GM19035 (cell line): ENCODE data around the gene NR2C1.

Source experiments
- ATAC-seq: cut with Tn5 transposase; IDR thresholded peaks from one replicate; pipeline ENCODE4 v1.9.1; 2021; ENCODE audit not compliant: unreplicated experiment

Gene NR2C1

DNA sequence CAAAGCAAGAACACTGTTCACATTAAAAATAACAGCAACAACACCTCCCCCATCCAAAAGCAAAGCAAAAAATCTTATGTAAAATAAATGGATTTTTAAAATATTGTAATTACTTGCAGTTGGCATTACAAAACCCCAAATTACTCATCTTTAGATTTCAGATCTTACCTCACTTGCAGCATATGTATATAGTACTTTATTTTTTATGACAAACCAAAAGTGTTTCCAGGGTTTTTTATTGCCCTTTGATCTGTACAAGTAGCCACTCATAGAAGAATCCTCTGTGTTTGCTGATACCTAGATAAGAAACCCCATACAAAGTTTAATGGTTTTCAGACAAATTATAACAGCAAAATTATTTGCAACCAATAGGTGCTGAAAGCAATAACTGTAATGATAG lies 12.2 kb upstream of the NR2C1 start:
- no peak for ATAC-seq

DNA sequence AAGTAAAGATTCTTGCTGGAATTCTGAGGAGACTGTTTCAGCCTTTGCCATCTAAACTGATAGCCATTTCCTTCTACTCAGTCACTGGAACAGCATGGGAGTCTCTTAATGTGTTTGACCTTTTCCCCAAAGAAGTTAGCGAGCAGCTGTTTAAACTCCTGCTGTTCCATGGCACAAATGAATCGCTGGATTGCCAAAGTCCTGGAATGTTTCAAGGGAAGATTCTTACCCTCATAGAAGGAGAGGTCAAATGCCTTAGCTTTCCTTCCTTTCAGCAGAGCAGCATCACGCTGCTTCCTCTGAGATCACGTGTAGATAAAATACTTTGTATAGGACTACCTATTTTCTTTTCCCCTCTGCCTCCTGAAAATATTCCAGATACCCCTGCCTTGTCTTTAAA lies 10.5 kb upstream of the NR2C1 start:
- no peak for ATAC-seq

DNA sequence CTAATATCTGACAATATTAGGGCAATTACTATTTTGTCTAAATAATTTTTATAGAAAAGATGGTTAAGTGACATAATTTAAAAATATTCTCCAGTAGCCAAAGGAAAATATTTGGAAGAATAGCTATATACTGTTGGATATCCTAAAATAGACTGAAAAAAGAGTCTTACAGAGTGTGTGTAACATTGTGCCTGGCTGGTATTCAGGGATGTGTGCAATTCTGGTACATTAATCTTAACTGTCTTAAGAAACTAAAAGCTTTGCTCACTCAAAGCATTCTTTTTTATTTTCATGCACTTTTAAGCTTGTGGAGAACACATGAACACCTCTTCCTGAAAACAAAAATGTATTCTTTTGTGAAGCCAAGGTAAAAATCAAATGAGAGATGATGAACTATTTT lies 10.1 kb upstream of the NR2C1 start:
- no peak for ATAC-seq

DNA sequence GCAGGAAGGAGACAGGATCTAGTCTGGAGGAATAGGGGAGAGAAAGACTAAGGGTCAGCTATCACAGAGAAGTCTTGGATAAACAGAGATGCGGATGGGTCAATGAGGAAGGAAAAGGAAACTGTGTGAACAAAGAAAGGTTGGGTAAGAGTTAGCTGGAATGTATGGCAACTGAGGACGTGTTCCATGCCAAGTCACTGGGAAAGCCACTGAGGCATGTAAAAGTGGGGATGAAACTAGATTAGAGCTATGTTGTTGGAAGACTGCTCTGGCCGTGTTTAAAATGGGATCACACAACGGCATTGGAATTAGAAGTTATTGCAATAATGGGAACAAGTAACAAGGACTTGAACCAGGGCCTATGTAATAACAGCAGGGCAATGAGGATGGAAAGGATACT lies 3.9 kb upstream of the NR2C1 start:
- no peak for ATAC-seq

DNA sequence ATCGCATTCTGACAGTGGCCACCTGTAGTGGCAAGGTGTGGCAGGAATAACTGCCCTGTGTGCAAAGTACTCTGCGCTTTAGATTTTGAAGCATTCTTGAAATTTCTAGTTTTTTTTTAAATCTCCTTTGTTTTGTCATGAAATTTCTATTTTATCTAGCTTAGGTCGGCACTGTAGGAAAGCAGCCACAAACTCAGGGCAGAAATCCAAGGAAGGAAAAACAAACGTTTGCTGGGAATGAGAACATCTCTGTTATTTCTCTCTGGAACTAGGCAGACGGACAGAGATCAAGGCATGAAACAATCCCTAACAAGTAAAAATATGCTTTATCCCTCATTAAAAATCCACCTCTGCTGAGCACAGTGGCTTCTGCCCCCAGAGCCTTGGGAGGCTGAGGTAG lies 1.3 kb upstream of the NR2C1 start:
- no peak for ATAC-seq

DNA sequence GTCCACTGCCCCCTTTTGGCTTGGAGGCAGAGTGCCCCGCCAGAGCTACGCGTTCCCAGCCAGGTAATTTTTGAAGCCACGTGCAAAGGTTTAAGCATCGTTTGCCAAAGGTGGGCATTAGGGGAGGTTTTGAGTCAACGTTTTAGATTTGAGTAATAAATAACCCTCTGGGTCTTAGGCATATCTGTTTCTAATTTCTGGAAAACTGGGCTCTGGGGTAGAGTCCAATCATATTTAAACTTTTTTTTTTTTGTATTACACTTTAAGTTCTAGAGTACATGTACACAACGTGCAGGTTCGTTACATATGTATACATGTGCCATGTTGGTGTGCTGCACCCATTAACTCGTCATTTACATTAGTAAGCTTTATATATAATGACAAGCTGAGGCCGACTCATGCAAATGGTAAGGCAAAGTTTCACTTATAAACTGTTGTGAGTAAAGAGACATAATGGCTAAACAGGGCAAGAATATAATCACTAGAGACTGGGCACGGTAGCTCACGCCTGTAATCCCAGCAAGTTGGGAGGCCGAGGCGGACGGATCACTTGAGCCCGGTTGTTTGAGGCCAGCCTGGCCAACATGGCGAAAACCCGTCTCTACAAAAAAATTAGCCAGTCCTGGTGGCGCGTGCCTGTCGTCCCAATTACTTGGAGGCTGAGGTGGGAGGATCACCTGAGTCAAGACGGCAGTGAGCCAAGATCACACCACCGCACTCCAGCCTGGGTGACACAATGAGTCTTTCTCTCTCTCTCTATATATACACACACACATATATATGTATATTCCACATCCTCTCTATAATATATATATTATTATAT lies 491 bp upstream of the NR2C1 start:
- ATAC-seq: no peak

DNA sequence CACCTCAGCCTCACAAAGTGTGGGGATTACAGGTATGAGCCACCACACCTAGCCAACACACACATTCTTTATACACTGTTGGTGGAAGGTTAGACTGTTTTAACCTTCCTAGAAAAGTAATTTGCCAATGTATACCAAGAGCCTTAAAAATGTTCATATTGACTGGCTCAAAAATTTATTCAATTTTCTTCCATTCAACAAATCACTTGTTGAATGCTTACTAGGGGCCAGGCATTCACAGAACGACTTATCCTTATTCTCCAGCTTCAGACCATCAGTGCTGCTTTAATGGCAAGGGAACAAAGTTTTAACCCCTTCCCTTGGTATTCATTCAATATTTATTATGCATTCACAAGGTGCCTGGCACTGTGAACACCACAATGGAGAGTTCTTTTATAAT lies 3.0 kb downstream of the NR2C1 start:
- ATAC-seq: no peak

DNA sequence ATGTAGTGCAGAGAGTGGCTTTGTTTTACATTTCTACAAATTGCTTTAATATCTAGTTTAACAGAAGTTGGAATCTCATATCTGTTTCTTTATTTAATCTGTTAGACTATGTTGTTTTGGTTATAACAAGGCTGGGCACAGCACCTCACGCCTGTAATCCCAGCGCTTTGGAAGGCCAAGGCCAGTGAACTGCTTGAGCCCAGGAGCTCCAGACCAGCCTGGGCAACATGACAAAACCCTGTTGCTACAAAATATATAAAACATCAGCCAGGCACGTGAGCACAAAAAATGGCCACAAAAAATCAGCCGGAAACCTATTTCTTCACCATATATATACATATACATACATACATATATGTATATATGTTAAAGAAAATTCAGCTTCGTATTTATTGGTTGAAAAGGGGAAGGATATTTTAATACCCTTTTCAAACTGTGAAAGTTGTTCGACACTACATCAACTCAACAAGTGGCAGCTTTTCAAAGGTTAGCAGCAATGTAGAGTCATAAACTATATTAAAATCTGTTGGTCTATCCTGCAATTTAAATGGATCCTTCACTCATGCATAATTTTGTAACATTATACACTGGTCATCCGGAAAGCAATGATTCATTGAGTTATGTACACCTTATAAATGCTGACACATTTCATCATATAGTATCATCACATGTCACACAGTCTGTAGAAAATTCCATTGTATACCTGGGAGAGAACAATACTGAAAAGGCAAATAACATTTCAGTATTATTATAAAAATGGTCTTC lies 7.1 kb downstream of the NR2C1 start:
- ATAC-seq: no peak

DNA sequence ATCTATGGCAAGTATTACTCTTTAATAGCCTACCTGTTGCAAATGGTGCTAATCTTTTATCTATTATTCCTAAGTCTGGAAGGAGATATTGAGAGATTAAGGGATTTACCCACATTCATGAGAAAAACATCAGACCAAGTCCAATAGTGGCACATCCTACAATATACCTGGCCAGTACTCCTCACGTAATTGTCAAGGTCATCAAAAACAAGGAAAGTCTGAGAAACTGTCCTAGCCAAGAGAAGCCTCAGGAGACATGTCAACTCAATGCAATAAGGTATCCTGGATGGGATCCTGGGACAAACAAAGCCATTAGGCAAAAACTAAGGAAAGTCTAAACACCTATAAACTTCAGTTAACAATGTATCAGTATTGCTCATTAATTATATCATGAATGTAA lies 12.5 kb downstream of the NR2C1 start:
- ATAC-seq: no peak

DNA sequence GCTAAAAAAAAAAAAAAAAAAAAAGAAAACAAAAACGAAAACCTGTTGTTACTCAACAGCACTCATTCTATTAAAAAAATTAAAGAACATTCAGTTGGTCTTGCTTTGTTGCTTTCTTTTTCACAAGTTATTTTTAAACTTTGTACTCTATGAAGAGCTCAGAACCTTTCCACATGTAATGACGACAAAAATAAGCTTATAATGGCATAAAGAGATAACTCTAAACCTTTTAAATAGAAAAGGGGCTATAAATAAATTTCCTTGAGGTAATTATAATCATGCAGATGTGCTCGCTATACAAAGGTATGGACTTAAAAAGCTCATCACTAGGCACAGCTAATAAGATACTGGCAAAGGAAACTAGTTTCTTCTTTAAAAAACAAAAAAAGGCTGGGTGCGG lies 13.4 kb downstream of the NR2C1 start:
- no peak for ATAC-seq

DNA sequence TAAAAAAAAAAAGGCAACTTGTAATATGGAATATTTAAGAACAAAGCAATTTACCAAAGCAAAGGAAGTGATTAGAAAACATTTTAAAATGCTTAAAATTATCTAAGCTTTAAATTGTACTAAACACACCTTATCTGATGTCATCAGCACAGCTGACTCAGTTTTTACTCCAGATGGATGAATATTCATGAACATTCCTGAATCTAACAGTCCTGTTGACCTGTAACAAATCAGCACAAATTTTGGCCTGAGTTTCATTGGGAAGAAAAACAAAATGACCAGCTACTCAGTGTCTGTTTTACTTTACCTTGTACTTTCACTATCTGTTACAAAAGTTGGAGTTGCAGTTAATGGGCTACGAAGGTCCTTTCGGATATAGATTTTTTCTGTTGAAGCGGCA lies 16.0 kb downstream of the NR2C1 start:
- ATAC-seq: no peak

DNA sequence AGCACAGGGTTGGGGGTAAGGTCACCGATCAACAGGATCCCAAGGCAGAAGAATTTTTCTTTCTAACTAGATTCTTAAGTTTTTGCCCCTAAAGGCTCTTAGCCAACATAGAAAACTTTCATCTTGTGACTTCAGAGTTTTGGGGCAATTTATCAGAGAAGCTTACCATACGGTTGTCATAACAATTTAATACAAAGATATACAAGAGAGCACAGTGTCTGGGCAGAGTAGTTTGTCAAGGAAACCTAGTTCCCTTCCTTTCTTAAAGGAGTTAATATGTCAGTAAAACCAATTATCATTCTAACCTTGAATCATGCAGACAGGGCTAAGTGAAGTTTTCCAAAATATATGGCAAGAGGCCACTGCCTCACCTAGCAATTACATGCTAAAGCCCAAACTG lies 18.4 kb downstream of the NR2C1 start:
- no peak for ATAC-seq

DNA sequence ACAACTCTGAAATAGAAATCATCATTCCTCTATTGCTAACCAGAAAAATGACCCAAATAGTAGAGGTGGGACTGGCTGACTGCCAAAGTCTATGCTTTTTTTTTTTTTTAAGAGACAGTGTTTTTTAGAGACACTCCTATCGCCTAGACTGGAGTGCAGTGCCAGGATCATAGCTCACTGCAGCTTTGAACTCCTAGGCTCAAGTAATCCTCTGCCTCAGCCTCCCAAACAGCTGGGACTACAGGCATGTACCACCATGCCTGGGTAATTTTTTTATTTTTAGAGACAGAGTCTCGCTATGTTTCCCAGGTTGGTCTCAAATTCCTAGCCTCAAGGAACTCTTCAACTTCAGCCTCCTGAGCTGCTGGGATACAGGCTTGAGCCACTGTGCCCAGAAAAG lies 19.2 kb downstream of the NR2C1 start:
- ATAC-seq: no peak

DNA sequence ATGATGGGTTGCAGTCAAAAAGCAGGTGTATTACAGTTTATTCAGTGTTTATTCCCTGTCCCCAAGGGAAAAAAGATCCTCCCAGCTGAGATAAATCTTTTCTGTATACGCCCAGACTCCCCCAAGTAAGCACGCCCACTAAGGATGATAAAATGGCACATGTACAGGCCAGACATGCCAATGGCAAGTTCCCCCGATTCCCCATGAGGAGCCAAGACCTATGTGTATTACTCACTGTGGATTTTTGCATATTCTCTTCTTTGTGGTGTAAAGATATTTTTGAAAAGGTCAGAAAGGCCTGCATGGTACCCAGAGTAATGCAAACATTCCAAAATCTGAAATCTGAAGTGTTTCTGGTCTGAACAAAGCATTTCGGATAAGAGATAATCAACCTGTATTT lies 22.2 kb downstream of the NR2C1 start:
- ATAC-seq: no peak

DNA sequence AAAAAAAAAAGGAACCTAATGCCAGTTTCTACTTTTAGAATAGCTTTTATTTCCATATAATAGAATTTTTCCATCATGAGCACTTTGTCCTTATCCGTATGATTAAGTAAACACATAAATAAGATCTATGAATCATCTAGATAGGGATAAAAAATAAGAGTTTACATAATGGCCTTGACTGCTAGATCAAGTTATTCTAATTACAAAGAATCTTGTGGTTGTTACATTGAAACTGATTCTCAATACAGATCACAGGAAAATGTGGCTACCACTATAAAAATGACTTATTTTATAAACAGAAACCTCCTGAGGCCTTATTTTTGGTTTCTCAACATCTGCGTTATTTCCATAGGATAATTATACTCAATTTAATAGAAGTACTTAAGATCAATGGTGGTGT lies 35.5 kb downstream of the NR2C1 start:
- ATAC-seq: no peak

DNA sequence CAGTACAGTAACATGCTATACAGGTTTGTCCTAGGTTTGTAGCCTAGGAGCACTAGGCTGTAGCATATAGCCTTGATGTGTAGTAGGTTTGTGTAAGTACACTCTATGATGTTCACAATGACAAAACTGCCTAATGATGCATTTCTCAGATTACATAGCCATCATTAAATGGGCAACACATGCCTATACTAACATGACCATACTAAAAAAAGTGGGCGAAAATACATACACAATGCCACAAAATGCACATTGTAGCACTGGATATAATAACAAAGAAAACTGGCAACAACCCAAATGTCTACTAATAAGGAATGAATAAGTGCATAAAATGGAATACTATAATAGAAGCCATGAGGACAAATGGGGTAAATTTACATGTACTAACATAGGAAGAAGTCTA lies 38.7 kb downstream of the NR2C1 start:
- ATAC-seq: no peak

DNA sequence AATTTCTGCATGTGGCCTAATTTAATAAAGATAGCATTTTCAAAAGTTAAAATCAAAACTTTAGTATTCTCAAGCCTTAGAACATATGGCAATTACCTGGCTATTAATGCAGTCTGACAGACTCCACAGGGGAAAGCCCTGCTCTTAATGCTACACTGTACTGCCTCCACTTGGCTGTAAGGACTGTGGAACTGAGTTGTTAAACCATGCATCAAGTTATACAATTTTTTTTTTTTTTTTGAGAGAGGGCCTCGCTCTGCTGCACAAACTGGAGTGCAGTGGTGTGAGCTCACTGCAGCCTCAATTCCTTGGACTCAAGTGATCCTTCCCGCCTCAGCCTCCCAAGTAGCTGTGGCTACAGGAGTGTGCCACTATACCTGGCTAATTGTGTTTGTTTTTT lies 50.9 kb downstream of the NR2C1 start:
- no peak for ATAC-seq

DNA sequence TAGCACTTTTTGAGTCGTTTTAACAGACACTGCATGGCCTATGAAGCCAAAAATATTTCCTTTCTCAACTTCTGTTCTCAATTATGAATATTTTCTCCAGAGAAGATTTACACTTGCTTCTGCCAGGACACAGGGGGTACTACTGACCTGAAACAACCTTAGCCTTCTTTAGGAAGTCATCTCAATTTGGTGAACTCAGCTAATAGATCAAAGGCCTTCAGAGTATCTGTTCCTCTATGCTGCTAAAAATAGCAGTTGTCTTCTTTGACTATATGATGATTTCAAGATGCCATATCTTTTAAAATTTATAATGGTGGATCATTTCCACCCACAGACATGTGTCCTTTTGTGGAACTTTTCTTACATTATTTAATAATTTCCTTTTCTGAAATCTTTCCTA lies 55.9 kb downstream of the NR2C1 start:
- no peak for ATAC-seq

DNA sequence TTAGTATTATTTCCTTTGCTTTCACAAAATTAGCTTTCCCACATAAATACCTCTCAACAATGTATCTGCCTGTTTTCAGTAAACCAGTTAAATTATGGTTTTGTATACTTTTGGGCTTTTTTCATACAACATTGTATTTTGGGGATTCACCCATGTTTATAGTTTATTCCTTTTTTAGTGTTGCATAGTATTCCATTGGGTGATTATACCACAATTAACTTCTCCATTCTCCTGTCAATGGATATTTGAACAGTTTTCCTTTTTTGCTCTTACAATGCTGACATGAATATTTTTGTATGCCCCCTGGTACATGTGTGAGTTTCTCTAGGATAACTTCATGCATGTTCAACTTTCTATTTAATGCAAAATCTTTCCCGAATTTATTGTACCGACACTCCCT lies 57.3 kb downstream of the NR2C1 start:
- no peak for ATAC-seq

DNA sequence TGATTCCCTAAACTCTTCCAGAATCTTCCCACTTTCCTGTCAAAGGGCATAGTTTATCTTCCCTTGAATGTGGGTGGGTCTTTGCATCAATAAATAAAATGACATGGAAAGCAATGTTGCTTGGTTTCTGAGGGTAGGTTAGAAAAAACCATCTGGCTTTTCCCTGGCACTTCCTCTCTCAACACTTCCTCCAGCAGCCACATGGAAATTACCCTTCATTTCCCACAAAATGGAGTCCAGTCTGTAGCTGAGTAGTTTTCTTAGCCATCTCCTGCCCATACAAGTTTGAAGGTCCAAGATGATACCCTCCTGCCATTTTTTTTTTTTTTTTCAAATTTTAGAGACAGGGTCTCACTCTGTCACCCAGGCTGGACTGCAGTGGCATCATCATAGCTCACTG lies 58.9 kb downstream of the NR2C1 start:
- no peak for ATAC-seq

DNA sequence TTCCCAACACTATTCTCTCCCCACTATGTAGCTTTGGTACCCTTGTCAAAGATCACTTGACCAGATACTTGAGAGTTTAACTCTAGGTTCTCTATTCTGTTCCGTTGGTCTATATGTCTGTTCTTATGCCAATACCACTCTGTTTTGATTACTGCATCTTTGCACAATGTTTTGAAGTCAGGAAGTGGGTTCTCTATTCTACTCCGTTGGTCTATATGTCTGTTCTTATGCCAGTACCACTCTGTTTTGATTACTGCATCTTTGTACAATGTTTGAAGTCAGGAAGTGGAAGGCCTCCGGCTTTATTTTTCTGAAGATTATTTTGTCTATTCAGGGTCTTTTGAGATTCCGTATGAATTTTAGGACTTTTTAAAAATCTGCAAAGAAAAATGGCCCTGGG lies 67.2 kb downstream of the NR2C1 start:
- ATAC-seq: no peak

DNA sequence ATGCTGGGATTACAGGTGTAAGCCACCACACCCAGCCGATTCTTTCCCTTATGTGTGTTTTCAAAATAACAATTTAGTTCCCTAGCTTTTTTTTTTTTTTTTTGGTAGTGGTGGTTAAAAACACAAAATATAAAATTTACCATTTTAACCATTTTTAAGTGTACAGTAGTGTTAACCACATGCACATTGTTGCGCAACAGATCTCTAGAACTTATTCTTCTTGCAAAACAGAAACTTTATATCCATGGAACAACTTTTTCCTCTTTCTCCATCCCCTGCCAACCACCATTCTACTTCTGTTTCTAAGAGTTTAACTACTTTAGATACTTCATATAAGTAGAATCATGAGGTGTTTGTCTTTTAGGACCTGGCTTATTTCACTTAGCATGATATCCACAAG lies 68.8 kb downstream of the NR2C1 start:
- ATAC-seq: no peak

DNA sequence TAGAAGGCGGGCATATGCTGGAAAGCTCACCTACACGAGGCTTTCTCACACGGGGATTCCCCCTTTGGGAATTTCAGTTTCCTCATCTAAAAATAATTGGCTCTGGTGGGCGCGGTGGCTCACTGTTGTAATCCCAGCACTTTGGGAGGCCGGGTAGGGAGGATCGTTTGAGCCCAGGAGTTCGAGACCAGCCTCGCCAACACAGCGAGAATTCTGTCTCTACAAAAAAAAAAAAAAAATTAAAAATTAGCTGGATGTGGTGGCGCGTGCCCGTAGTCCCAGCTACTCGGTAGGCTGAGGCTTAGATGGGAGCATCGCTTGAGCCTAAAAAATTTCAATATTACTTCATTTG lies 69.5 kb downstream of the NR2C1 start:
- no peak for ATAC-seq
